CD4-positive, alpha-beta T cell treated with Interferon gamma for 1 hour (primary cell): ENCODE data around the gene HSPBAP1.

Experiments used
- DNase-seq: peaks from one replicate; pipeline ENCODE4 v3.0.0-alpha.2; 2020

HSPBAP1 gene

GRCh38 chr3:122793568-122794416, at the start of gene HSPBAP1:
HSPBAP1 (minus strand) TSS chr3:122793831; CDS start chr3:122793680, 151 bp downstream.
- DNase-seq = peak; percentile 91

GRCh38 chr3:122835590-122835989, 42.0 kb upstream of the HSPBAP1 start:
- DNase-seq = no peak

GRCh38 chr3:122828281-122828680, 34.6 kb upstream of the HSPBAP1 start:
- no peak for DNase-seq

- DNase-seq = no peak
Observed at GRCh38 chr3:122826278-122826677, 32.6 kb upstream of the HSPBAP1 start.

GRCh38 chr3:122825460-122825859, 31.8 kb upstream of the HSPBAP1 start:
- no peak for DNase-seq

GRCh38 chr3:122824465-122825381, 31.1 kb upstream of the HSPBAP1 start:
- DNase-seq = no peak

- DNase-seq = no peak
Observed at GRCh38 chr3:122816587-122816986, 23.0 kb upstream of the HSPBAP1 start.

- no peak for DNase-seq
Observed at GRCh38 chr3:122810734-122811133, 17.1 kb upstream of the HSPBAP1 start.

GRCh38 chr3:122803977-122804376, 10.3 kb upstream of the HSPBAP1 start:
- no peak for DNase-seq

GRCh38 chr3:122802323-122802722, 8.7 kb upstream of the HSPBAP1 start:
- no peak for DNase-seq

- no peak for DNase-seq
Observed at GRCh38 chr3:122800706-122801237, 7.1 kb upstream of the HSPBAP1 start.

GRCh38 chr3:122800031-122800430, 6.4 kb upstream of the HSPBAP1 start:
- no peak for DNase-seq

- no peak for DNase-seq
Observed at GRCh38 chr3:122799322-122799721, 5.7 kb upstream of the HSPBAP1 start.

GRCh38 chr3:122797291-122797690, 3.7 kb upstream of the HSPBAP1 start:
- DNase-seq = no peak

GRCh38 chr3:122795674-122796195, 2.1 kb upstream of the HSPBAP1 start:
- no peak for DNase-seq

- DNase-seq = peak; percentile 85
Observed at GRCh38 chr3:122794779-122795673, 1.4 kb upstream of the HSPBAP1 start, which contains the start of gene SLC49A4. SLC49A4 (plus strand) TSS chr3:122795069; CDS start chr3:122795193, 124 bp downstream.

GRCh38 chr3:122794483-122794778, 800 bp upstream of the HSPBAP1 start:
- DNase-seq = no peak

GRCh38 chr3:122789585-122790273, 3.9 kb downstream of the HSPBAP1 start:
- DNase-seq = no peak

GRCh38 chr3:122787872-122788271, 5.8 kb downstream of the HSPBAP1 start:
- no peak for DNase-seq

- DNase-seq = no peak
Observed at GRCh38 chr3:122786066-122786465, 7.6 kb downstream of the HSPBAP1 start.

- no peak for DNase-seq
Observed at GRCh38 chr3:122785231-122785630, 8.4 kb downstream of the HSPBAP1 start.

GRCh38 chr3:122784436-122784835, 9.2 kb downstream of the HSPBAP1 start:
- DNase-seq = no peak
